Neural cell (in vitro differentiated cells): ENCODE data around the gene STRBP. TPM values are rescaled to one million over a fixed set of nuclear protein-coding genes. Genes with fewer than 3 reads are reported as not detected.

Experiments
- H2AFZ ChIP-seq: fragments of 200-600, 300-800 bp; sonication (generic), shearing (Covaris generic); 2 replicates; pipeline ENCODE4 v1.6.0; 2014; ENCODE audit warnings: low read depth, mild to moderate bottlenecking, antibody characterized with exemption, low read length, moderate library complexity
- H3F3A ChIP-seq: fragments of 200-600 bp; shearing (Covaris generic); 2 replicates; pipeline ENCODE4 v1.6.1; 2016; ENCODE audit warnings: mild to moderate bottlenecking, moderate library complexity, mixed read lengths, antibody characterized with exemption, low read length; ENCODE audit not compliant: insufficient read depth, poor library complexity, severe bottlenecking
- H3K27ac ChIP-seq: fragments of 200-600, 300-800 bp; sonication (generic), shearing (Covaris generic); 2 replicates; pipeline ENCODE4 v1.5.1; 2014; ENCODE audit warnings: mild to moderate bottlenecking, low read length, moderate library complexity
- H3K27me3 ChIP-seq: fragments of 300-800, 200-600 bp; sonication (generic), shearing (Covaris generic); 2 replicates; pipeline ENCODE4 v1.6.0; 2014; ENCODE audit warnings: mild to moderate bottlenecking, low read depth, low read length, moderate library complexity; ENCODE audit not compliant: insufficient read depth
- H3K36me3 ChIP-seq: fragments of 300-800, 200-600 bp; sonication (generic), shearing (Covaris generic); 2 replicates; pipeline ENCODE4 v1.5.1; 2014; ENCODE audit warnings: mild to moderate bottlenecking, antibody characterized with exemption, low read length, moderate library complexity; ENCODE audit not compliant: insufficient read depth
- H3K4me2 ChIP-seq: fragments of 300-800, 200-600 bp; sonication (generic), shearing (Covaris generic); 2 replicates; pipeline ENCODE4 v1.6.0; 2014; ENCODE audit warnings: mild to moderate bottlenecking, low read length
- H3K4me3 ChIP-seq: fragments of 300-800, 200-600 bp; sonication (generic), shearing (Covaris generic); 2 replicates; pipeline ENCODE4 v1.5.1; 2014; ENCODE audit warnings: mild to moderate bottlenecking, low read length, moderate library complexity
- H3K79me2 ChIP-seq: fragments of 200-600 bp; shearing (Covaris generic); replicated peaks from 2 replicates; pipeline ENCODE4 v1.6.0; 2014; ENCODE audit warnings: mild to moderate bottlenecking, low read length, moderate library complexity; ENCODE audit not compliant: insufficient read depth
- H3K9ac ChIP-seq: fragments of 300-800, 200-600 bp; sonication (generic), shearing (Covaris generic); 2 replicates; pipeline ENCODE4 v1.6.1; 2016; ENCODE audit warnings: mild to moderate bottlenecking, low read length, mixed read lengths
- H3K9me2 ChIP-seq: fragments of 200-600 bp; shearing (Covaris generic); 2 replicates; pipeline ENCODE4 v1.6.1; 2016; ENCODE audit warnings: mild to moderate bottlenecking, low read length, mixed read lengths; ENCODE audit not compliant: insufficient read depth
- H3K9me3 ChIP-seq: fragments of 200-600, 300-800 bp; sonication (generic), shearing (Covaris generic); 2 replicates; pipeline ENCODE4 v1.6.1; 2016; ENCODE audit warnings: mild to moderate bottlenecking, mixed run types, low read length, moderate library complexity, mixed read lengths
- H4K20me1 ChIP-seq: fragments of 200-600 bp; shearing (Covaris generic); 2 replicates; pipeline ENCODE4 v1.6.1; 2016; ENCODE audit warnings: mild to moderate bottlenecking, mixed run types; ENCODE audit not compliant: insufficient read depth
- CTCF ChIP-seq: fragments of 450-650 bp; IDR thresholded peaks from 2 replicates; pipeline ENCODE4 v1.5.1; 2014; ENCODE audit warnings: antibody characterized with exemption, mild to moderate bottlenecking, moderate library complexity; ENCODE audit not compliant: poor library complexity, severe bottlenecking
- EP300 ChIP-seq: fragments of 450-650 bp; conservative IDR thresholded peaks from 2 replicates; pipeline ENCODE4 v1.6.1; 2014; ENCODE audit warnings: antibody characterized with exemption, mild to moderate bottlenecking, moderate library complexity; ENCODE audit not compliant: poor library complexity, severe bottlenecking
- EZH2 ChIP-seq: fragments of 200-600, 300-800 bp; shearing (Covaris generic), sonication (generic); IDR thresholded peaks from 2 replicates; pipeline ENCODE4 v1.6.1; 2014; ENCODE audit warnings: antibody characterized with exemption, low read length, borderline replicate concordance, mild to moderate bottlenecking; ENCODE audit not compliant: insufficient read depth, poor library complexity, severe bottlenecking
- MXI1 ChIP-seq: fragments of 450-650 bp; conservative IDR thresholded peaks from 2 replicates; pipeline ENCODE4 v1.6.1; 2014; ENCODE audit warnings: antibody characterized with exemption, mild to moderate bottlenecking; ENCODE audit not compliant: poor library complexity, severe bottlenecking
- POLR2AphosphoS5 ChIP-seq: IDR thresholded peaks from 2 replicates; pipeline ENCODE4 v1.6.1; 2012
- RAD21 ChIP-seq: fragments of 450-650 bp; conservative IDR thresholded peaks from 2 replicates; pipeline ENCODE4 v1.6.1; 2014; ENCODE audit warnings: antibody characterized with exemption, mild to moderate bottlenecking, moderate library complexity
- REST ChIP-seq: IDR thresholded peaks from 2 replicates; pipeline ENCODE4 v1.6.1; 2012; ENCODE audit warnings: borderline replicate concordance
- SMC3 ChIP-seq: fragments of 450-650 bp; conservative IDR thresholded peaks from 2 replicates; pipeline ENCODE4 v1.6.1; 2014; ENCODE audit warnings: antibody characterized with exemption, mild to moderate bottlenecking, moderate library complexity; ENCODE audit not compliant: poor library complexity
- TAF1 ChIP-seq: IDR thresholded peaks from 2 replicates; pipeline ENCODE4 v1.6.1; 2012; ENCODE audit warnings: low read depth
- polyA plus RNA-seq: library from polyadenylated mRNA; depleted of rRNA; stranded (reverse); fragments of >200 nt; gene quantifications from 2 replicates; pipeline ENCODE4 v1.2.3, GENCODE V29; 2014

Gene STRBP
- polyA plus RNA-seq, 1 donor from 2014 or later = 64.6 TPM

- no peaks in the 10 kb centered on the region for H3K9me2 ChIP-seq
- no peaks in the 10 kb centered on the region for H3K9me3 ChIP-seq
- no peak overlapping the region for H3K4me3 ChIP-seq
- TF ChIP-seq MXI1 (no peak), EZH2 (no peak), CTCF (no peak), RAD21 (no peak), SMC3 (no peak), EP300 (no peak), POLR2AphosphoS5 (no peak), REST (no peak), TAF1 (no peak)
- no peaks in the 10 kb centered on the region for H3K27me3 ChIP-seq
- no peak overlapping the region for H3K27ac ChIP-seq
- H3K79me2 ChIP-seq = peaks cover 5% of the 10 kb centered on the region
- H3K36me3 ChIP-seq = no peaks in the 10 kb centered on the region
- no peaks in the 10 kb centered on the region for H4K20me1 ChIP-seq
- no peak overlapping the region for H3K9ac ChIP-seq
- peaks cover 3% of the 10 kb centered on the region for H3F3A ChIP-seq
- H3K4me2 ChIP-seq = no peak overlapping the region
- H2AFZ ChIP-seq = no peak overlapping the region
These were observed 49.6 kb downstream of the STRBP start for GRCh38 chr9:123218831-123219230.

GRCh38 chr9:123217128-123217654 is 51.2 kb downstream of the STRBP start:
- H3K9me2 ChIP-seq = no peaks in the 10 kb centered on the region
- no peak overlapping the region for H3K9ac ChIP-seq
- H3K36me3 ChIP-seq = no peaks in the 10 kb centered on the region
- H3K9me3 ChIP-seq = no peaks in the 10 kb centered on the region
- no peak overlapping the region for H3K4me2 ChIP-seq
- TF ChIP-seq TAF1 (no peak), POLR2AphosphoS5 (no peak), MXI1 (no peak), EZH2 (no peak), EP300 (no peak)
- no peaks in the 10 kb centered on the region for H4K20me1 ChIP-seq
- peaks cover 5% of the 10 kb centered on the region for H3K79me2 ChIP-seq
- H3K27ac ChIP-seq = no peak overlapping the region
- H3K4me3 ChIP-seq = no peak overlapping the region
- no peak overlapping the region for H2AFZ ChIP-seq
- H3F3A ChIP-seq = peaks cover 3% of the 10 kb centered on the region
- no peaks in the 10 kb centered on the region for H3K27me3 ChIP-seq
